Peyer's patch (tissue), 4 donors: Measurements from ENCODE around the gene SYNE1.

Experiments
- CTCF ChIP-seq, 6 experiments: fragments of 450-650 bp in 4 of 6; fragments of 200-600 bp in 2 of 6; sonication (generic) in 1 of 6; IDR thresholded peaks; one replicate each; pipeline ENCODE4 v1.5.1; 2017 to 2019; ENCODE audit warnings: antibody characterized with exemption in 6 of 6, mild to moderate bottlenecking in 3 of 6, moderate library complexity in 1 of 6
- POLR2A ChIP-seq, 2 donors: fragments of 450-650 bp; IDR thresholded peaks; one replicate each; pipeline ENCODE4 v1.5.1; 2017; ENCODE audit warnings: antibody characterized with exemption in 2 of 2, mild to moderate bottlenecking in 2 of 2, moderate library complexity in 2 of 2

- no peak for TF ChIP-seq CTCF (IDR thresholded peaks at IDR 0.05)
- TF ChIP-seq POLR2A (IDR thresholded peaks at IDR 0.05): no peak
Measured at GRCh38 chr6:152585236-152585635, 51.9 kb downstream of the SYNE1 start.
